Caco-2 (cell line): ENCODE results near the gene TRAF7. TPM values are rescaled to one million over a fixed set of nuclear protein-coding genes. Genes with fewer than 3 reads are reported as not detected.

Experiments used
- BruUV-seq: library from RNA; stranded (reverse); fragments of 400-500 nt; replicated peaks from 2 replicates; lab custom pipeline; 2021; lab: Mats Ljungman, UMichigan
- CTCF ChIA-PET: fragments of 300-600 bp; sonication (Branson Sonifier 250); formaldehyde crosslinking; loops from one replicate; lab custom pipeline; 2022; ENCODE audit warnings: antibody characterized with exemption; lab: Charles Lee
- POLR2A ChIA-PET: fragments of 300-600 bp; sonication (Branson Sonifier 250); formaldehyde crosslinking; loops from one replicate; lab custom pipeline; 2022; ENCODE audit warnings: antibody characterized with exemption; lab: Charles Lee
- DNase-seq, 2 experiments: peaks; one replicate each; pipeline versions ENCODE4 v3.0.0 to v3.0.0-alpha.2; 2020 to 2022
- H3K27me3 ChIP-seq: replicated peaks from 2 replicates; pipeline ENCODE4 v1.6.0; 2011; ENCODE audit warnings: low read length; ENCODE audit not compliant: control insufficient read depth, insufficient read depth
- H3K36me3 ChIP-seq: 2 replicates; pipeline ENCODE4 v1.5.1; 2011; ENCODE audit warnings: low read length; ENCODE audit not compliant: control insufficient read depth, insufficient read depth
- H3K4me1 ChIP-seq: fragments of 250-450 bp; sonication (Bioruptor Pico); 2 replicates; pipeline ENCODE4 v1.5.1; 2020; ENCODE audit warnings: mild to moderate bottlenecking
- H3K4me3 ChIP-seq: 2 replicates; pipeline ENCODE4 v1.5.1; 2011; ENCODE audit warnings: low read depth, mild to moderate bottlenecking, control low read depth, low read length
- H3K9me3 ChIP-seq: fragments of 250-450 bp; sonication (Bioruptor Pico); 2 replicates; pipeline ENCODE4 v1.5.1; 2020; ENCODE audit warnings: mild to moderate bottlenecking, moderate library complexity
- H3K27ac Mint-ChIP-seq: one replicate; pipeline ENCODE4 v1.8.0; 2022; ENCODE audit warnings: mixed read lengths; ENCODE audit not compliant: unreplicated experiment
- H3K27me3 Mint-ChIP-seq: one replicate; pipeline ENCODE4 v1.8.0; 2022; ENCODE audit warnings: mixed read lengths; ENCODE audit not compliant: insufficient read depth, unreplicated experiment
- H3K36me3 Mint-ChIP-seq: one replicate; pipeline ENCODE4 v1.8.0; 2022; ENCODE audit warnings: mild to moderate bottlenecking, mixed read lengths; ENCODE audit not compliant: insufficient read depth, unreplicated experiment
- H3K4me1 Mint-ChIP-seq: one replicate; pipeline ENCODE4 v1.8.0; 2022; ENCODE audit warnings: low read depth, mixed read lengths; ENCODE audit not compliant: unreplicated experiment
- H3K4me3 Mint-ChIP-seq: one replicate; pipeline ENCODE4 v1.8.0; 2022; ENCODE audit warnings: mild to moderate bottlenecking, moderate library complexity, mixed read lengths; ENCODE audit not compliant: unreplicated experiment
- H3K9me3 Mint-ChIP-seq: one replicate; pipeline ENCODE4 v1.8.0; 2022; ENCODE audit warnings: mixed read lengths; ENCODE audit not compliant: unreplicated experiment
- CTCF ChIP-seq, 2 experiments: fragments of 200-600 bp in 1 of 2; IDR thresholded peaks; 1 replicate in 1 of 2; 2 replicates in 1 of 2; pipeline versions ENCODE4 v1.5.1 to v1.8.0; 2011 to 2022; ENCODE audit warnings: antibody characterized with exemption in 1 of 2, control low read depth in 1 of 2, inconsistent platforms in 1 of 2, low read depth in 1 of 2, low read length in 1 of 2, mild to moderate bottlenecking in 1 of 2, moderate library complexity in 1 of 2; ENCODE audit not compliant: insufficient read depth in 1 of 2, severe bottlenecking in 1 of 2, unreplicated experiment in 1 of 2
- intact Hi-C: fragments of 100-400 bp; cut with micrococcal nuclease; formaldehyde crosslinking; loops from one replicate; pipeline ENCODE4 v1.10.0; 2022; ENCODE audit not compliant: unreplicated experiment
- total RNA-seq: library from RNA; stranded (reverse); gene quantifications from 2 replicates; pipeline ENCODE4 v1.2.3, GENCODE V29; 2022

The TRAF7 gene
- total RNA-seq, 1 experiment from 2014 or later, result 66.3 TPM

- no TSS peak for BruUV-seq
- Histone ChIP-seq H3K4me1 (no peaks in the 10 kb centered on the region), H3K4me3 (no peak overlapping the region), H3K9me3 (no peaks in the 10 kb centered on the region), H3K27me3 (no peaks in the 10 kb centered on the region), H3K36me3 (no peaks in the 10 kb centered on the region; the same call in none of the 2 replicates)
- H3K36me3 Mint-ChIP-seq, result peaks cover 47% of the 10 kb centered on the region
- TF ChIP-seq CTCF (IDR thresholded peaks at IDR 0.05; ENCODE audit: insufficient read depth in 1 of 2, low read depth in 1 of 2, low read length in 1 of 2, severe bottlenecking in 1 of 2, unreplicated experiment in 1 of 2), result no peak
- CTCF ChIA-PET, result no interaction called here
- H3K9me3 Mint-ChIP-seq, result no peaks in the 10 kb centered on the region
- H3K4me1 Mint-ChIP-seq, result no peaks in the 10 kb centered on the region
- no peak overlapping the region for H3K27ac Mint-ChIP-seq
- H3K4me3 Mint-ChIP-seq, result no peak overlapping the region
- H3K27me3 Mint-ChIP-seq, result no peaks in the 10 kb centered on the region
- intact Hi-C loops, result no loop called here
- POLR2A ChIA-PET, result no interaction called here
- DNase-seq, result no peak
Observed at GRCh38 chr16:2171601-2172178, 16.1 kb downstream of the TRAF7 start.

GRCh38 chr16:2172688-2173335 is 17.2 kb downstream of the TRAF7 start:
- BruUV-seq, result no TSS peak
- no peaks in the 10 kb centered on the region for H3K4me1 Mint-ChIP-seq
- H3K4me3 ChIP-seq, result no peak overlapping the region
- no peaks in the 10 kb centered on the region for H3K9me3 ChIP-seq
- no peak for DNase-seq
- no peak for TF ChIP-seq CTCF (IDR thresholded peaks at IDR 0.05; ENCODE audit: insufficient read depth in 1 of 2, low read depth in 1 of 2, low read length in 1 of 2, severe bottlenecking in 1 of 2, unreplicated experiment in 1 of 2)
- no peaks in the 10 kb centered on the region; the same call in 1 of the 2 replicates for H3K36me3 ChIP-seq
- ChIA-PET POLR2A (interaction anchor here (1.0 kb wide), 1 partner anchor 18 kb away, joined by 3 read pairs; the partner anchor contains the start of gene TRAF7), CTCF (interaction anchor here (0.6 kb wide), 1 partner anchor 117 kb away, joined by 3 read pairs; no protein-coding TSS in a partner anchor)
- H3K27me3 Mint-ChIP-seq, result no peaks in the 10 kb centered on the region
- no peaks in the 10 kb centered on the region for H3K27me3 ChIP-seq
- H3K36me3 Mint-ChIP-seq, result peaks cover 58% of the 10 kb centered on the region
- intact Hi-C loops, result no loop called here
- no peaks in the 10 kb centered on the region for H3K9me3 Mint-ChIP-seq
- no peaks in the 10 kb centered on the region for H3K4me1 ChIP-seq
- no peak overlapping the region for H3K27ac Mint-ChIP-seq
- H3K4me3 Mint-ChIP-seq, result no peak overlapping the region

- H3K36me3 ChIP-seq, result no peaks in the 10 kb centered on the region; the same call in 1 of the 2 replicates
- BruUV-seq, result no TSS peak
Observed at GRCh38 chr16:2173366-2173765, 17.8 kb downstream of the TRAF7 start.

More at GRCh38 chr16:2173366-2173765, 17.8 kb downstream of the TRAF7 start:
- H3K4me3 ChIP-seq, result no peak overlapping the region
- Mint-ChIP-seq H3K4me3 (no peak overlapping the region), H3K27ac (no peak overlapping the region), H3K36me3 (peaks cover 52% of the 10 kb centered on the region), H3K9me3 (no peaks in the 10 kb centered on the region), H3K4me1 (no peaks in the 10 kb centered on the region), H3K27me3 (no peaks in the 10 kb centered on the region)
- DNase-seq, result no peak
- intact Hi-C loops, result no loop called here
- H3K27me3 ChIP-seq, result no peaks in the 10 kb centered on the region
- ChIA-PET POLR2A (interaction anchor here (1.0 kb wide), 1 partner anchor 18 kb away, joined by 3 read pairs; the partner anchor contains the start of gene TRAF7), CTCF (no interaction called here)
- no peaks in the 10 kb centered on the region for H3K4me1 ChIP-seq
- no peaks in the 10 kb centered on the region for H3K9me3 ChIP-seq
- TF ChIP-seq CTCF (IDR thresholded peaks at IDR 0.05; ENCODE audit: insufficient read depth in 1 of 2, low read depth in 1 of 2, low read length in 1 of 2, severe bottlenecking in 1 of 2, unreplicated experiment in 1 of 2), result no peak
